Body of pancreas (tissue), 4 donors: ENCODE data around the gene FAM180A. TPM values are rescaled to one million over a fixed set of nuclear protein-coding genes. Genes with fewer than 3 reads are reported as not detected.

Source experiments
- ATAC-seq: fragments of 150-250 bp; one replicate; pipeline ENCODE4 v1.9.1; 2016
- DNase-seq, 4 donors: peaks; one replicate each; pipeline ENCODE4 v3.0.0-alpha.2; 2019
- H3K27ac ChIP-seq, 4 donors: fragments of 200-600 bp; sonication (generic); 1 replicate in 3 of 4; 2 replicates in 1 of 4; pipeline versions ENCODE4 v1.5.1 to v1.6.1; 2016 to 2019; ENCODE audit warnings: mild to moderate bottlenecking in 1 of 4, mixed read lengths in 1 of 4, moderate library complexity in 1 of 4
- H3K27me3 ChIP-seq, 2 donors: fragments of 200-600 bp; sonication (generic); one replicate each; pipeline ENCODE4 v1.6.0; 2016; ENCODE audit warnings: mild to moderate bottlenecking in 1 of 2
- H3K36me3 ChIP-seq, 2 donors: fragments of 200-600 bp; sonication (generic); replicated peaks in 1 of 2; 2 replicates each; pipeline ENCODE4 v1.5.1; 2016; ENCODE audit warnings: low read depth in 2 of 2; ENCODE audit not compliant: insufficient read depth in 1 of 2
- H3K4me1 ChIP-seq: fragments of 200-600 bp; sonication (generic); one replicate; pipeline ENCODE4 v1.6.0; 2016
- H3K4me3 ChIP-seq, 2 donors: fragments of 200-600 bp; sonication (generic); 1 replicate in 1 of 2; 2 replicates in 1 of 2; pipeline ENCODE4 v1.5.1; 2016 to 2019
- H3K9me3 ChIP-seq, 3 donors: fragments of 200-600 bp; sonication (generic); 1 replicate in 2 of 3; 2 replicates in 1 of 3; pipeline ENCODE4 v1.5.1; 2016
- POLR2A ChIP-seq, 3 donors: fragments of 450-650 bp; IDR thresholded peaks; one replicate each; pipeline ENCODE4 v1.6.1; 2016; ENCODE audit warnings: antibody characterized with exemption in 3 of 3, mild to moderate bottlenecking in 2 of 3
- WGBS, 2 donors: methylation state at CpG; one replicate each; pipeline ENCODE4 v1.1.5; 2017; 5-methylcytosine and 5-hydroxymethylcytosine counted together
- intact Hi-C: fragments of 100-400 bp; cut with DNase I; formaldehyde crosslinking; loops from one replicate; pipeline ENCODE4 v1.15.1; 2023
- total RNA-seq, 2 donors: library from RNA; depleted of rRNA; stranded (reverse); fragments of >200 nt; gene quantifications; one replicate each; pipeline ENCODE4 v1.1.0, GENCODE V29; 2016
- TF ChIP-seq, protein P1 (sequence below), 7 experiments: fragments of 450-650 bp in 4 of 7; fragments of 200-600 bp in 3 of 7; sonication (generic) in 3 of 7; IDR thresholded peaks; one replicate each; pipeline ENCODE4 v1.5.1; 2016 to 2019; ENCODE audit warnings: antibody characterized with exemption in 7 of 7

FAM180A gene
- total RNA-seq, 2 donors from 2014 or later = 3.1 TPM; not detected in 1

DNA sequence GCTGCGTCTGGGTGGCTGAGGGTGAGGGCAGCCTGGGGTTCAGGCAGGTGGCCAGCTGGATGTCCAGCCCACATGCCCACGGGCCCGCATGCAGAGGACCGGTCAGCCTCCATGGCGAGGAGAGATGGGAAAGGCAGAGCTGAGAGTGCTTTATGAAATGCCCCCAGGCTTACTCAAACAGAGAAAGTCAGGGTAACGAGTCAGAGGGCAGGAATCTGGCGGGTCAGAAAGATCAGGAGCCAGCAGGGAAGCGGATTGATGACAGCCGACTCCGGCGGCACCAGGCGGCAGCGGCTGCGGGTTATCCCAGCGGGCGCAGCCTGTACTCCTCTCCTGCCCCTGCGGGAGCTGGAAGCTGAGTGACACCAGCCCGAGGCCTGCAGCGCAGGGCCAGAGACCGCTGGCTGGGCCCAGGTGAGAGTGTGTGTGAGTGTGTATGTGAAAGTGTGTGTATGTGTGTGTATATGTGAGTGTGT lies 34.0 kb downstream of the FAM180A start:
- no peak overlapping the region for H3K27ac ChIP-seq
- H3K4me3 ChIP-seq = no peak overlapping the region
- ATAC-seq (no peak), DNase-seq (no peak)
- no peaks in the 10 kb centered on the region for H3K9me3 ChIP-seq
- no peaks in the 10 kb centered on the region for H3K4me1 ChIP-seq
- no peak for TF ChIP-seq POLR2A (IDR thresholded peaks at IDR 0.05)
- TF ChIP-seq, protein P1, sequence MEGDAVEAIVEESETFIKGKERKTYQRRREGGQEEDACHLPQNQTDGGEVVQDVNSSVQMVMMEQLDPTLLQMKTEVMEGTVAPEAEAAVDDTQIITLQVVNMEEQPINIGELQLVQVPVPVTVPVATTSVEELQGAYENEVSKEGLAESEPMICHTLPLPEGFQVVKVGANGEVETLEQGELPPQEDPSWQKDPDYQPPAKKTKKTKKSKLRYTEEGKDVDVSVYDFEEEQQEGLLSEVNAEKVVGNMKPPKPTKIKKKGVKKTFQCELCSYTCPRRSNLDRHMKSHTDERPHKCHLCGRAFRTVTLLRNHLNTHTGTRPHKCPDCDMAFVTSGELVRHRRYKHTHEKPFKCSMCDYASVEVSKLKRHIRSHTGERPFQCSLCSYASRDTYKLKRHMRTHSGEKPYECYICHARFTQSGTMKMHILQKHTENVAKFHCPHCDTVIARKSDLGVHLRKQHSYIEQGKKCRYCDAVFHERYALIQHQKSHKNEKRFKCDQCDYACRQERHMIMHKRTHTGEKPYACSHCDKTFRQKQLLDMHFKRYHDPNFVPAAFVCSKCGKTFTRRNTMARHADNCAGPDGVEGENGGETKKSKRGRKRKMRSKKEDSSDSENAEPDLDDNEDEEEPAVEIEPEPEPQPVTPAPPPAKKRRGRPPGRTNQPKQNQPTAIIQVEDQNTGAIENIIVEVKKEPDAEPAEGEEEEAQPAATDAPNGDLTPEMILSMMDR (IDR thresholded peaks at IDR 0.05) = no peak
- H3K36me3 ChIP-seq = no peaks in the 10 kb centered on the region
- whole genome bisulfite sequencing, 2 donors = 62 to 74% methylated on average over 6 to 20 of the region's 20 CpGs
- intact Hi-C loops = no loop called here
- H3K27me3 ChIP-seq = no peaks in the 10 kb centered on the region

DNA sequence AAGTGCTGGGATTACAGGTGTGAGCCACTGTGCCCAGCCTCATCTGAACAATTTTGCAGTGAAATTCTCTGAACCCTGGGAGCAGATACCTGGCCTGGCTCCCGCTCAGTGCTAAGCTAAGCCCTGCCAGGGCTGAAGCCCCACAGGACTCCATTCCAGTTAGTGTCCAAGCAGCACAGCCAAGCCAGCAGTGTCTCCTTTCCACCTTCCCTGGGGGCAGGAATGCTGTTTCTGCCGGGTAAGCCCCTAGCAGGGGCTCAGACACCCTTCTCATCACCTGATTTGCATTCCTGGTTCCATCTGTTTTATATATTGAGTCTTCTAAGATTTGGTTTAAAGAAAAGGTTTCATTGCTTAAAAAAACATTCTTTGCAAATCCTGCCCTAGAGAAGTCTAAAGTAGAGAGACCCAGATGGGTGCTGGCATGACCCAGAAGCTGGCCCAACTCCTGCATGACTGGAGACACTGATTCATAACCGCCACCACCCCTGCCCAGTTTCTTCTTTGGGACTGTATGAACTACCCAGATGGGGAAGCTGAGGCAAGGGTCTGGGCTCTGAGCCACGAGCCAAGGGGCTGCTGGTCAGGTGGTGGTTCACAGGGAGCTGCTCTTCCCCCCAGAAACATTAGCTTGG lies 34.7 kb downstream of the FAM180A start:
- Histone ChIP-seq H3K4me3 (no peak overlapping the region), H3K4me1 (no peaks in the 10 kb centered on the region), H3K36me3 (no peaks in the 10 kb centered on the region), H3K27me3 (no peaks in the 10 kb centered on the region), H3K27ac (no peak overlapping the region), H3K9me3 (no peaks in the 10 kb centered on the region)
- ATAC-seq = no peak
- DNase-seq = no peak
- intact Hi-C loops = no loop called here
- 52 to 83% methylated on average over 3 to 4 of the region's 4 CpGs for WGBS, 2 donors
- TF ChIP-seq, protein P1 (IDR thresholded peaks at IDR 0.05) = no peak
- no peak for TF ChIP-seq POLR2A (IDR thresholded peaks at IDR 0.05)

DNA sequence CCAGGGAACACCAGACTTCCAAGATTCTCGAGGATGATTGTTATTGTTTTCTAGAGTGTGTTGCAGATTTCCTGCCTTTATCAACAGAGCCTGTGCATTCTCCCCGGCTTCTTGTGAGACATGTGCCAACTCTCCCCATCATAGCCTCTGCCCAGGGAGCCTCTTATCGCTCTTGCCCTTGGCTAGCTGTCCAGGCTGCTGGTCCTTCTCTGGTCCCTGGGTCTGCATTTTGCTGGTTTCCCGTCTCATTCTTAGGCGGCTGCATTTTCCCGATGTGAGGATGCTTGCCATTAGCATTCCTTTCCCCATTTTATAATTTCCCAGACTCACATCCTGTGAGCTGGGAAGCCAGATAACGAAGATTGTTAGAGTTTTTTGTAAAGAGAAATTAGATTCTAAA lies 35.8 kb downstream of the FAM180A start:
- no peaks in the 10 kb centered on the region for H3K9me3 ChIP-seq
- no peak for TF ChIP-seq POLR2A (IDR thresholded peaks at IDR 0.05)
- TF ChIP-seq, protein P1 (IDR thresholded peaks at IDR 0.05) = no peak
- ATAC-seq (no peak), DNase-seq (no peak)
- no peaks in the 10 kb centered on the region for H3K27me3 ChIP-seq
- 51 to 52% methylated on average over 7 of the region's 7 CpGs for WGBS, 2 donors
- no peak overlapping the region for H3K27ac ChIP-seq
- no peaks in the 10 kb centered on the region for H3K4me1 ChIP-seq
- no peak overlapping the region for H3K4me3 ChIP-seq
- intact Hi-C loops = no loop called here
- H3K36me3 ChIP-seq = no peaks in the 10 kb centered on the region

DNA sequence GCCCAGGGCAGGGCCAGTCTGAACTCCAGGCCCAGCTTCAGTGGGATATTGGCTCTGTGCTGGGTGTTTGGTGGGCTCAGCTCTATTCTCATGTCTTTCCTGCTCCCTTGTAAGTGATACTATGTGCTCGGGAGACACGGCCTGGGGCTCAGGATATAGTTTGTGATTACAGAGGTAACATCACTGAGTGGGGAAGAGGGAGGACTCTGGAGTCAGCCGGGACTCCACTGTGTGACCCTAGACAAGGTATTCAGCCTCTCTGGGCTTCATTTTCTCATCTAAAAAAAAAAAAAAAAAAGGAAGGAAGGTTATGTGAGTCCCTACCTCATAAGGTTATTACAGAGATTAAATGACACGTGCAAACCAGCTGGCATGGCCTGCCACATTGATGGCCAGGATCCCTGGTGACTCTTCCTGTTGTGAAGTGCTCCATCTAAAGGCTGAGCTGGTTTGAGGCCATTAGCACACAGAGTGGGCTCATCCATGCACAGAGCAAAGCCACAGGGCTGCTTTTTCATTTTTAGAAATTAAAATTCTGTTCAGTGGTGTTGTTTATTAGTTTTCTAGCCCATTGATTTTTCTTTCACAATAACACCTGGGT lies 36.3 kb downstream of the FAM180A start:
- 52 to 66% methylated on average over 4 of the region's 4 CpGs for WGBS, 2 donors
- H3K36me3 ChIP-seq = no peaks in the 10 kb centered on the region
- H3K9me3 ChIP-seq = no peaks in the 10 kb centered on the region
- no peaks in the 10 kb centered on the region for H3K27me3 ChIP-seq
- intact Hi-C loops = no loop called here
- H3K4me1 ChIP-seq = no peaks in the 10 kb centered on the region
- no peak for TF ChIP-seq POLR2A (IDR thresholded peaks at IDR 0.05)
- TF ChIP-seq, protein P1 (IDR thresholded peaks at IDR 0.05) = no peak
- ATAC-seq (no peak), DNase-seq (no peak)
- no peak overlapping the region for H3K27ac ChIP-seq
- no peak overlapping the region for H3K4me3 ChIP-seq

DNA sequence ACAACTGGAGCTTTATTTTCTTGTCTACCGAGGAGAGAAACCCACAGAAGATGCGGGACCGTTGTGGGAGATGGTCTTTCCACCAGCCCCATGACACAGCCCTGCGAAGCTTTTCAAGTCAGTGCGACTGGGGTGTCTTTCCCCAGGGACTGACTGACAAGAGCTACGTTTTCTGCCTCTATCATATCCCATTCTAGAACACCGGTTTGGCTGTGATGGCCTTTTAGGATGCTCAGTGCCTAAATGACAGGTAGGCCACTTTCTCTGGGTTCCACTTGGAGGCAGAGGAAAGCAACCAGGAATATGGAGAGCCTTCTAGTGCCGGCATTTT lies 37.5 kb downstream of the FAM180A start:
- Histone ChIP-seq H3K4me3 (no peak overlapping the region), H3K4me1 (no peaks in the 10 kb centered on the region), H3K27me3 (no peaks in the 10 kb centered on the region), H3K36me3 (no peaks in the 10 kb centered on the region), H3K27ac (no peak overlapping the region), H3K9me3 (no peaks in the 10 kb centered on the region)
- intact Hi-C loops = no loop called here
- no peak for ATAC-seq
- 53 to 56% methylated on average over 8 of the region's 8 CpGs for WGBS, 2 donors
- no peak for DNase-seq
- no peak for TF ChIP-seq POLR2A (IDR thresholded peaks at IDR 0.05)
- TF ChIP-seq, protein P1 (IDR thresholded peaks at IDR 0.05) = no peak
